A549 (cell line): ENCODE results near the gene IGF1. TPM values are rescaled to one million over a fixed set of nuclear protein-coding genes. Genes with fewer than 3 reads are reported as not detected.

Source experiments
- ATAC-seq, 2 experiments: fragments of 200-7000 bp in 1 of 2; fragments of >200 bp in 1 of 2; cut with Nextera tagmentation in 1 of 2; cut with Tn5 transposase in 1 of 2; 3 replicates each; pipeline versions ENCODE4 v1.8.0 to v1.9.1; 2018 to 2020; ENCODE audit warnings: mild to moderate bottlenecking in 1 of 2, moderate library complexity in 1 of 2
- CTCF ChIA-PET: fragments of 300-600 bp; sonication (Branson Sonifier 250); formaldehyde crosslinking; extraction: SDS; loops from one replicate; lab custom pipeline; 2021; ENCODE audit warnings: antibody characterized with exemption, inconsistent platforms; lab: Yijun Ruan, JAX
- POLR2A ChIA-PET: fragments of 350-600 bp; formaldehyde crosslinking; extraction: SDS; loops from one replicate; lab custom pipeline; 2021; ENCODE audit warnings: antibody characterized with exemption, inconsistent platforms; lab: Yijun Ruan, JAX
- DNase-seq, 2 experiments: peaks; one replicate each; pipeline versions ENCODE4 v3.0.0 to v3.0.0-alpha.2; 2011 to 2016; ENCODE audit warnings: low read depth in 1 of 2, low spot score in 1 of 2
- FAIRE-seq: peaks from 2 replicates; lab custom pipeline; 2011; peaks lifted over from hg19 to GRCh38; lab: Jason Lieb, UNC
- H3K27ac ChIP-seq, 2 experiments: fragments of >200 bp; sonication (Bioruptor Twin); formaldehyde crosslinking; 3 replicates each; pipeline ENCODE4 v1.5.1; 2016 to 2017
- H3K4me1 ChIP-seq: fragments of >200 bp; sonication (Bioruptor Twin); formaldehyde crosslinking; 3 replicates; pipeline ENCODE4 v1.6.1; 2016
- H3K4me2 ChIP-seq: fragments of >200 bp; sonication (Bioruptor Twin); formaldehyde crosslinking; 3 replicates; pipeline ENCODE4 v1.6.1; 2016
- H3K4me3 ChIP-seq: fragments of >200 bp; sonication (Bioruptor Twin); formaldehyde crosslinking; 3 replicates; pipeline ENCODE4 v1.5.1; 2016
- H3K9me3 ChIP-seq: fragments of >200 bp; sonication (Bioruptor Twin); formaldehyde crosslinking; 3 replicates; pipeline ENCODE4 v1.6.1; 2016
- CBX2 ChIP-seq: fragments of 200-600 bp; sonication (generic); IDR thresholded peaks from 2 replicates; pipeline ENCODE4 v1.6.1; 2016; ENCODE audit warnings: low read depth, mild to moderate bottlenecking, borderline replicate concordance
- CEBPB ChIP-seq, 2 experiments: fragments of >200 bp in 1 of 2; sonication (Bioruptor Twin) in 1 of 2; formaldehyde crosslinking in 1 of 2; IDR thresholded peaks; 2 replicates each; pipeline ENCODE4 v1.6.1; 2012 to 2016
- FOSB ChIP-seq: fragments of 250-450 bp; sonication (Bioruptor Pico); IDR thresholded peaks from 2 replicates; pipeline ENCODE4 v1.5.0; 2020; ENCODE audit warnings: mild to moderate bottlenecking, moderate library complexity
- GATA3 ChIP-seq: IDR thresholded peaks from 2 replicates; pipeline ENCODE4 v1.6.1; 2012; ENCODE audit warnings: borderline replicate concordance
- HEYL ChIP-seq: fragments of 250-450 bp; sonication (Bioruptor Pico); IDR thresholded peaks from 2 replicates; pipeline ENCODE4 v1.8.0; 2021; ENCODE audit warnings: mild to moderate bottlenecking, moderate library complexity
- HOXA7 ChIP-seq: fragments of 250-450 bp; sonication (Bioruptor Pico); IDR thresholded peaks from 2 replicates; pipeline ENCODE4 v1.5.0; 2020; ENCODE audit warnings: mild to moderate bottlenecking, moderate library complexity
- HOXB13 ChIP-seq: fragments of 250-450 bp; sonication (Bioruptor Pico); IDR thresholded peaks from 2 replicates; pipeline ENCODE4 v1.5.0; 2020; ENCODE audit warnings: low read depth, mild to moderate bottlenecking, moderate library complexity
- KDM1A ChIP-seq: fragments of 200-600 bp; sonication (generic); IDR thresholded peaks from 2 replicates; pipeline ENCODE4 v1.6.1; 2016; ENCODE audit warnings: low read depth, mild to moderate bottlenecking
- KDM5A ChIP-seq: fragments of 200-600 bp; sonication (generic); IDR thresholded peaks from 2 replicates; pipeline ENCODE4 v1.6.1; 2016; ENCODE audit warnings: antibody characterized with exemption, mild to moderate bottlenecking
- MAZ ChIP-seq: fragments of 150-350 bp; IDR thresholded peaks from 2 replicates; pipeline ENCODE4 v1.6.1; 2014; ENCODE audit warnings: antibody characterized with exemption, low read depth, low read length, borderline replicate concordance
- MYC ChIP-seq: IDR thresholded peaks from 2 replicates; pipeline ENCODE4 v1.6.1; 2012; ENCODE audit warnings: mild to moderate bottlenecking, inconsistent platforms, low read length, improper control_type of control experiment, borderline replicate concordance
- NPAS2 ChIP-seq: fragments of 250-450 bp; sonication (Bioruptor Pico); IDR thresholded peaks from 2 replicates; pipeline ENCODE4 v1.8.0; 2022; ENCODE audit warnings: mild to moderate bottlenecking, moderate library complexity, borderline replicate concordance
- PHF8 ChIP-seq: fragments of 200-600 bp; sonication (generic); IDR thresholded peaks from 2 replicates; pipeline ENCODE4 v1.6.1; 2016; ENCODE audit warnings: low read depth, mild to moderate bottlenecking, antibody characterized with exemption, moderate library complexity, borderline replicate concordance
- RARB ChIP-seq: fragments of 250-450 bp; sonication (Bioruptor Pico); IDR thresholded peaks from 2 replicates; pipeline ENCODE4 v1.8.0; 2021; ENCODE audit warnings: mild to moderate bottlenecking, moderate library complexity
- RCOR1 ChIP-seq: fragments of 150-350 bp; IDR thresholded peaks from 2 replicates; pipeline ENCODE4 v1.6.1; 2014; ENCODE audit warnings: antibody characterized with exemption, low read length, low read depth
- RNF2 ChIP-seq: fragments of 200-600 bp; sonication (generic); IDR thresholded peaks from 2 replicates; pipeline ENCODE4 v1.6.1; 2016; ENCODE audit warnings: low read depth, mild to moderate bottlenecking, antibody characterized with exemption, moderate library complexity, borderline replicate concordance
- TP53 ChIP-seq: fragments of 250-450 bp; sonication (Bioruptor Pico); IDR thresholded peaks from 2 replicates; pipeline ENCODE4 v1.5.0; 2021; ENCODE audit warnings: mild to moderate bottlenecking, moderate library complexity
- ZC3H11A ChIP-seq: fragments of 450-650 bp; IDR thresholded peaks from 2 replicates; pipeline ENCODE4 v1.6.1; 2014; ENCODE audit warnings: antibody characterized with exemption, mild to moderate bottlenecking
- ZFP36 ChIP-seq: fragments of 450-650 bp; IDR thresholded peaks from 2 replicates; pipeline ENCODE4 v1.6.1; 2014; ENCODE audit warnings: borderline replicate concordance; ENCODE audit not compliant: partially characterized antibody
- ZNF302 ChIP-seq: fragments of 250-450 bp; sonication (Bioruptor Pico); IDR thresholded peaks from 2 replicates; pipeline ENCODE4 v1.9.0; 2021; ENCODE audit warnings: inconsistent platforms, mild to moderate bottlenecking, moderate library complexity
- WGBS: methylation state at CpG from one replicate; pipeline ENCODE4 v1.1.6; 2017; ENCODE audit errors: missing lambda C conversion rate; 5-methylcytosine and 5-hydroxymethylcytosine counted together
- polyA plus RNA-seq, 4 experiments: library from polyadenylated mRNA; depleted of rRNA in 3 of 4; stranded (reverse); fragments of >200 nt; fragmentation: RNase III in 1 of 4; extraction: RNeasy Plus Mini Kit Qiagen cat#74134 plus additional on column Dnase treatment in 1 of 4; gene quantifications; 2 replicates in 3 of 4; 3 replicates in 1 of 4; pipeline ENCODE4 v1.2.3, GENCODE V29; 2011 to 2017
- TF ChIP-seq, protein P1 (sequence below): IDR thresholded peaks from 2 replicates; pipeline ENCODE4 v1.6.1; 2012
- TF ChIP-seq, protein P2 (sequence below): IDR thresholded peaks from 2 replicates; pipeline ENCODE4 v1.6.1; 2012; ENCODE audit warnings: low read depth, borderline replicate concordance
- TF ChIP-seq, protein P3 (sequence below): fragments of >200 bp; sonication (Bioruptor Twin); formaldehyde crosslinking; IDR thresholded peaks from 3 replicates; pipeline ENCODE4 v1.6.1; 2016
- TF ChIP-seq, protein P4 (sequence below): fragments of 250-450 bp; sonication (Bioruptor Pico); IDR thresholded peaks from 2 replicates; pipeline ENCODE4 v1.5.0; 2021; ENCODE audit warnings: mild to moderate bottlenecking, moderate library complexity, borderline replicate concordance

Gene IGF1
- polyA plus RNA-seq, 2 of the 4 experiments (the other 2 are of a cell fraction), result 0.16 TPM; not detected in 1

DNA sequence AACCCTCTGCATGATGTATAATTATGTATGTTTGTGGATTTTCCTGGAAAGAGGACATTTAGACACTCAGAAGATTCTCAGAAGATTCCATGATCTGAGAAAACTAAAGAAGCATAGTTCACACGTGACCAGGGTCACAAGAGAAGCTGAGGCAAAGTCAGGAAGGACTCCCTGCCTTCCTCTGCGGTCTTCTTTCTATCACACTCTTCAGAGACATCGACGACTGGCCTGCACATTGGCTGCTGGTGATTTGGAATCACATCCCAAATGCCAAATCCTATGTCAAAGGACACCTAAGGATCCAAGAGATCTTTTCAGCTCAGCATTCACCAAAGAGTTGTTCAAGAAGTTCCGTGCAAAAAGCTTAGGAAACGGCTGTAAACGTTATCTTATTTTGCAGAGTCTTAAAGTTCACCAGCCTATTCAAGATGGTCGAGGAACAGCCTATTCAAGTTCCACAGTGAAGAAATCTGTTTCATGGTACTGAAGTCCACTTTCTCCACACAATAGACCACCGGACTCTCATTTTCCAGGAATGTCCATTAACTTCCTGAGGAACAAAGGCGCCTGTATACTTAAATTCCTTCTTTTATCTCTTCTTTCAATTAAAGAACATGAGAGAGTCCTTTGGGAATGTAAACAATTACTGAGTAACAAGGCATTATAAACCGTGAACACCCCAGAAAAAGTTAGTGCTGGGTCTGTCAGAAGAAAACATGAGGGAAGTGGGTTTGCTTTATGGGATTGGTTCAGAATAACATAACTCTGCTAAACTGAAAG lies 42.1 kb downstream of the IGF1 start:
- FAIRE-seq, result no peak
- H3K4me2 ChIP-seq, result no peak overlapping the region
- H3K4me1 ChIP-seq, result no peaks in the 10 kb centered on the region
- no peak for DNase-seq
- H3K4me3 ChIP-seq, result no peak overlapping the region
- ChIA-PET CTCF (no interaction called here), POLR2A (no interaction called here)
- no peak for TF ChIP-seq RNF2
- TF ChIP-seq KDM1A, result no peak
- TF ChIP-seq HOXA7, result no peak
- TF ChIP-seq TP53 (CRISPR knock-in tag), result no peak
- no peak for TF ChIP-seq PHF8
- TF ChIP-seq CBX2, result no peak
- TF ChIP-seq HEYL (CRISPR knock-in tag), result no peak
- TF ChIP-seq GATA3, result no peak
- TF ChIP-seq, protein P1, sequence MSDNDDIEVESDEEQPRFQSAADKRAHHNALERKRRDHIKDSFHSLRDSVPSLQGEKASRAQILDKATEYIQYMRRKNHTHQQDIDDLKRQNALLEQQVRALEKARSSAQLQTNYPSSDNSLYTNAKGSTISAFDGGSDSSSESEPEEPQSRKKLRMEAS, result no peak
- TF ChIP-seq, protein P2, sequence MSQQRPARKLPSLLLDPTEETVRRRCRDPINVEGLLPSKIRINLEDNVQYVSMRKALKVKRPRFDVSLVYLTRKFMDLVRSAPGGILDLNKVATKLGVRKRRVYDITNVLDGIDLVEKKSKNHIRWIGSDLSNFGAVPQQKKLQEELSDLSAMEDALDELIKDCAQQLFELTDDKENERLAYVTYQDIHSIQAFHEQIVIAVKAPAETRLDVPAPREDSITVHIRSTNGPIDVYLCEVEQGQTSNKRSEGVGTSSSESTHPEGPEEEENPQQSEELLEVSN, result no peak
- TF ChIP-seq NPAS2 (CRISPR knock-in tag), result no peak
- TF ChIP-seq ZC3H11A, result no peak
- TF ChIP-seq CEBPB (IDR thresholded peaks at IDR 0.05), result no peak
- TF ChIP-seq, protein P3, sequence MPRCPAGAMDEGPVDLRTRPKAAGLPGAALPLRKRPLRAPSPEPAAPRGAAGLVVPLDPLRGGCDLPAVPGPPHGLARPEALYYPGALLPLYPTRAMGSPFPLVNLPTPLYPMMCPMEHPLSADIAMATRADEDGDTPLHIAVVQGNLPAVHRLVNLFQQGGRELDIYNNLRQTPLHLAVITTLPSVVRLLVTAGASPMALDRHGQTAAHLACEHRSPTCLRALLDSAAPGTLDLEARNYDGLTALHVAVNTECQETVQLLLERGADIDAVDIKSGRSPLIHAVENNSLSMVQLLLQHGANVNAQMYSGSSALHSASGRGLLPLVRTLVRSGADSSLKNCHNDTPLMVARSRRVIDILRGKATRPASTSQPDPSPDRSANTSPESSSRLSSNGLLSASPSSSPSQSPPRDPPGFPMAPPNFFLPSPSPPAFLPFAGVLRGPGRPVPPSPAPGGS, result no peak
- no peak for TF ChIP-seq ZNF302 (CRISPR knock-in tag)
- no peak for TF ChIP-seq KDM5A
- TF ChIP-seq RCOR1, result no peak
- no peak for TF ChIP-seq MAZ
- ATAC-seq, result no peak
- no peaks in the 10 kb centered on the region for H3K9me3 ChIP-seq
- WGBS, result 43% methylated on average over 11 of the region's 11 CpGs
- H3K27ac ChIP-seq, result no peak overlapping the region

DNA sequence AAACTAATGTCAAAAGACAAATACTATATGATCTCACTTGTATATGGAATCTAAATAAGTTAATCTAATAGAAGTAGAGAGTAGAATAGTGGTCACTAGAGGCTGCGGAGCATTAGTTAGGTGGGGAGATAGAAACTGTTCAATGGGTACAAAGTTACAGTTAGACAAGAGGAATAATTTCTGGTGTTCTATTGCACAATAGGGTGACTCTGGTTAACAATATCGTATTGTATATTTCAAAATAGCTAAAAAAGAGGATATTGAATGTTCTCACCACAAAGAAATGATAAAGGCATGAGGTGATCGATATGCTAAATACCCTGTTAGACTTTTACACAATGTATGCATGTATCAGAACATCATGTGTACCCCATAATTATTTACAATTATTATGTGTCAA lies 42.9 kb downstream of the IGF1 start:
- ATAC-seq (no peak), DNase-seq (no peak), FAIRE-seq (no peak)
- no peak for TF ChIP-seq ZFP36
- TF ChIP-seq, protein P4, sequence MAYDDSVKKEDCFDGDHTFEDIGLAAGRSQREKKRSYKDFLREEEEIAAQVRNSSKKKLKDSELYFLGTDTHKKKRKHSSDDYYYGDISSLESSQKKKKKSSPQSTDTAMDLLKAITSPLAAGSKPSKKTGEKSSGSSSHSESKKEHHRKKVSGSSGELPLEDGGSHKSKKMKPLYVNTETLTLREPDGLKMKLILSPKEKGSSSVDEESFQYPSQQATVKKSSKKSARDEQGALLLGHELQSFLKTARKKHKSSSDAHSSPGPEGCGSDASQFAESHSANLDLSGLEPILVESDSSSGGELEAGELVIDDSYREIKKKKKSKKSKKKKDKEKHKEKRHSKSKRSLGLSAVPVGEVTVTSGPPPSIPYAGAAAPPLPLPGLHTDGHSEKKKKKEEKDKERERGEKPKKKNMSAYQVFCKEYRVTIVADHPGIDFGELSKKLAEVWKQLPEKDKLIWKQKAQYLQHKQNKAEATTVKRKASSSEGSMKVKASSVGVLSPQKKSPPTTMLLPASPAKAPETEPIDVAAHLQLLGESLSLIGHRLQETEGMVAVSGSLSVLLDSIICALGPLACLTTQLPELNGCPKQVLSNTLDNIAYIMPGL (CRISPR knock-in tag), result no peak
- no peak for TF ChIP-seq FOSB (CRISPR knock-in tag)
- TF ChIP-seq RARB (CRISPR knock-in tag), result no peak
- no peak for TF ChIP-seq HOXB13
- no peak for TF ChIP-seq MYC
- TF ChIP-seq RCOR1, result no peak
- ChIA-PET CTCF (interaction anchor here (1.7 to 1.8 kb wide), 2 partner anchors 11 to 21 kb away, joined by 3 to 5 read pairs; no protein-coding TSS in a partner anchor), POLR2A (no interaction called here)
- no peak overlapping the region for H3K4me2 ChIP-seq
- H3K4me3 ChIP-seq, result no peak overlapping the region
- no peaks in the 10 kb centered on the region for H3K9me3 ChIP-seq
- H3K27ac ChIP-seq, result no peak overlapping the region
- WGBS, result 53% methylated on average over 3 of the region's 3 CpGs
- H3K4me1 ChIP-seq, result no peaks in the 10 kb centered on the region
